GM21737 (cell line): Measurements from ENCODE around the gene PALM2AKAP2.
"Not testable (repeated sequence)": the region's sequence is repeated elsewhere in the genome, so short reads cannot be mapped to it uniquely, and the experiment has no call there.

Experiments
- ATAC-seq: cut with Tn5 transposase; IDR thresholded peaks from one replicate; pipeline ENCODE4 v1.9.1; 2021; ENCODE audit warnings: mild to moderate bottlenecking, moderate library complexity; ENCODE audit not compliant: unreplicated experiment

The PALM2AKAP2 gene

GRCh38 chr9:109801484-109801883 lies 21.5 kb downstream of the PALM2AKAP2 start:
- no peak for ATAC-seq

GRCh38 chr9:109802491-109802890 lies 22.5 kb downstream of the PALM2AKAP2 start:
- no peak for ATAC-seq

- ATAC-seq, result no peak
Measured at GRCh38 chr9:109805050-109805449, 25.1 kb downstream of the PALM2AKAP2 start.

DNA sequence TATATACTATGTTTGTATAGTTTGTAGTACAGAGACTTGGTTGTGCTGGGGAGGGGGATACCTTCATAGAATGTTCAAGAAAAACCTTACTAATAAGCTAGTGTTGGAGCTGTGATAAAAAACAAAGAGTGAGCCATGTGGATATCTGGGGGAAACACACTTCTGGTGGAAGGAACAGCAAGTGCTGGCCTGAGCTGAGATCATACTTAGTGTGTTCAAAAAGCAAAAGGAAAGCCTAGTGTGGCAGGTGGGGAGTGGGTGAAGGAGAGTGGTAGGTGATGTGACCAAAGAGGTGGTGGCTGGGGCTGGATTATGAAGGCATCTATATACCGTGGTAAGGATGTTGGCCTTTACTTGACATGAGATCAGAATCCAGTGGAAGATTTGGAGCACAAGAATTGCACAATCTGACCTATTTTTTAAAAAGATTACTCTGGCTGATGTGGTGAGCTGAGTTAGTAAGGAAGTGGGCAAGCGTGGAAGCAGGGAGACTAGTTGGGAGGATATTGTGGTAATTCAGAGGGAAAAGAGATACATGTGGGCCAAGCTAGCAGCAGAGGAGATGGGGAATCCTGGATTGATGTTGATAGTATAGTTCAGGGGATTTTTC lies 26.6 kb downstream of the PALM2AKAP2 start:
- ATAC-seq, result no peak

GRCh38 chr9:109811876-109812275 lies 31.9 kb downstream of the PALM2AKAP2 start:
- ATAC-seq, result no peak

DNA sequence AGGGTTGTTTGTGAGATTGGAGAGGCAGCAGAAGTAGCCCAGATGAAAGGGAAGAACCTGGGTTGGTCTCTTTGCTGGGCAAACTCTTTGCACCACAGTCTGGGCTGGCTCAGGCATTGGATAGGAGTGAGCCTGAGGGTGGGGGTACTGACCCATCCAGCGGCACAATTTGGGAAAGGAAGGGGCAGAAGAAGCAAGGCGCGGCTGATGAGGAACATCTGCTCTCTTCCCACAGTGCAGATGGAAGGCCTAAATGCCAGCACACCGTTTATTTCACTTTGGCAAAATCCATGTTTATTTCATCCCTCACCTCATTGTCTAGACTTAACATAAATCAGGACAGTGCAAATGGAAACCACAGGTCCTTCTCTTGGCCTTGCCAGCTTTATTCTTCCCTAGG lies 32.3 kb downstream of the PALM2AKAP2 start:
- ATAC-seq, result no peak

GRCh38 chr9:109812818-109813281 lies 32.9 kb downstream of the PALM2AKAP2 start:
- ATAC-seq, result no peak

- ATAC-seq, result no peak
Measured at GRCh38 chr9:109813303-109813702, 33.3 kb downstream of the PALM2AKAP2 start.

DNA sequence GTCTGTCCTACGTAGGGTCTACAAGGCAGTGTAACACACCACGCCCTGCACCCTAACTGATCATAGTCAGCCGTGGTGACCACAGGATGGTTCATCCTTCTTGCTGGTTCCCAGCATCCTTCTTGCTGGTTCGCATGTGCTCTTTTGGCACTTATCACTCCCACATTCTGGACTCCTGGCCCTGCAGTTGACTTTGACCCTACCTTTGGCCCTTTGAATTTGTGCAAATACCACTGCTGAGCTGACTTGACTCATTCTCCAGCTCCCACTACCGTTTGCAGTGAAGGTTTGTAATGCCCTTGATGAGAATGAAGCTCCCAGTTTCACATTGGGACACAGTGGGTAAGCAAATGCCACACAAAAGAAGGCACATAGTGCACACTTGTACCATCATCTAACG lies 33.8 kb downstream of the PALM2AKAP2 start:
- ATAC-seq, result no peak

DNA sequence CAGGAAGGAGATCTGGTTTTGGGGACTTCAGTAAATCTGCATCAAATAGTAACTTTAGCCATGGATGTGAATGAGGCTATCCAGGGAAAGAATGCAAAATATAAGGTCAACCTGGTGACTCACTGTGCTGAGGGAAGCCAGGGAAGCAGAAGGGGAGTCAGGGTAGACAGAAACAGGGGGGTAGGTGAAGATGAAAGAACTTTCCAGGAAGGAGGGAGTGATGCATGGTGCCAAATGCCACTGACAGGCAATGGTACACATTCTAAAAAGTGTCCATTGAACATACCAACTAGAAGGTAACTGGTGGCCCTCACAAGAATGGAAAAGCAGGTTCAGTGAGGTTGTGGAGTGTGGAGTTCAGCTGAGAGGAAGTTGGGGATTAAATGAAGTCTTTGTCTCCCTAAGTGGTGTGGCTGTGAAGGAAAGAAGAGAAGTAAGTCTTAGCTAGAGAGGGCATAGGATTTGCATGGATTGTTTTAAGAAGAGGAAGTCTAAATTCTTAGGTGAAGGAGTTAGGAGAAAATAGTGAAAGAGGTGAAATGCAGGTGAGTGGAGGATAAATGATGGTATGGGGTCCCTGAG lies 35.5 kb downstream of the PALM2AKAP2 start:
- ATAC-seq, result no peak

DNA sequence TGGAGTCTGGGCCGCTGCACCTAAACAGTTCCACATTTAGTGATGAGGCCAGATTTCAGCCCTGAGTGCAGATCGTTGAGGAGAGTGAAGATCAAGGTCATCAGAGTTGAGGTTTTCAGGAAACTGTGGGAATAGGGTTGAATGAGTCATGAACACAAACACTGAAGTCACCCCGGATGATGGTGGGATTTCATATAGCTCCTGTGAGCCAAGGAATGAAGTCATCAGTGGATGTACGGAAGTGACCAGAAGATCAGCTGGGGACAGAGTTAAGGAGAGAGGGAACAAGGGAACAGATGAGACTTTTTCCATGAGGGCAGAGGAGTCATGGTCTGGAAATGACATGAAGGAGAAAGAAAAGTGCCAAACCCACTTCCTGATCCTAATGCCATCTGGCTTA lies 36.5 kb downstream of the PALM2AKAP2 start:
- no peak for ATAC-seq

DNA sequence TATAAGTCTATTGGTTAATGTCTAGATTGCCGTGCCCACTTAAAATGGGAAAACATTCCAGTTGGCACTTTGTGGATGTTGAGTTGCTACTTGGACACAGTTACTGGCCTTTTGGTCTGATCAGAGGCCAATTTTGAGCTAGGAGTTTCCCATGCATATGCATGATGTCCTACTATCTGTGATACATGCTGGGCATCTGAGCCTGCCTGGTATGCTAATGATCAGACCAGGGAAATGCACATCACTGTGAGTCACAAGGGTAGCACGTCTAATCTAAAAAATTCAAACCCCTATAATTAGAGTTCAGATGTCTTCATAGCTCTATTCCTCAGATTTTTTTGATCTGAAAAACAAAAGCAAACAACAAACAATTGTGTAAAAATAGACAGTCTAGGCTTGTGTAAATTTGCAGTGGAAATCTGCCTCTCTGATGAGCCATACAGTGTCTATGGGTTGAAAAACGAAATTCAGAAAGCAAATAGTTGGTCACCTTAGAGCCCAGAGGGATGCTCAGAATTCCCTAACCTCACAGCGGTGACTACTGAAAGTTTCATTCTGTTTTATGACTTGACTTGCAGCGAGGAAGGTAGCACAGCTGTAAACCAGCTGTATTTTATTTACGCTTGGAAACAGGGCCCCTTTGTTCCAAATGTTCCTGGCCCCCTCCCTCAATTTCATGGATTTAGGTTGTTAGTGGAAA lies 37.3 kb downstream of the PALM2AKAP2 start:
- no peak for ATAC-seq

- no peak for ATAC-seq
Measured at GRCh38 chr9:109817846-109818472, 38.0 kb downstream of the PALM2AKAP2 start.

GRCh38 chr9:109821711-109822110 lies 41.7 kb downstream of the PALM2AKAP2 start:
- ATAC-seq, result no peak

DNA sequence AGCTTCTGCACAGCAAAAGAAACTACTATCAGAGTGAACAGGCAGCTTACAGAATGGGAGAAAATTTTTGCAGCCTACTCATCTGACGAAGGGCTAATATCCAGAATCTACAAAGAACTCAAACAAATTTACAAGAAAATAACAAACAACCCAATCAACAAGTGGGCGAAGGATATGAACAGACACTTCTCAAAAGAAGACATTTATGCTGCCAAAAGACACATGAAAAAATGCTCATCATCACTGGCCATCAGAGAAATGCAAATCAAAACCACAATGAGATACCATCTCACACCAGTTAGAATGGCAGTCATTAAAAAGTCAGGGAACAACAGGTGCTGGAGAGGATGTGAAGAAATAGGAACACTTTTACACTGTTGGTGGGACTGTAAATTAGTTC lies 45.4 kb downstream of the PALM2AKAP2 start:
- not testable (repeated sequence) for ATAC-seq

GRCh38 chr9:109826559-109826958 lies 46.6 kb downstream of the PALM2AKAP2 start:
- no peak for ATAC-seq

- ATAC-seq, result no peak
Measured at GRCh38 chr9:109828254-109828653, 48.3 kb downstream of the PALM2AKAP2 start.
